Stimulated activated CD8-positive, alpha-beta memory T cell treated with anti-CD3 and anti-CD28 coated beads, Interleukin-15, amount 100 ng/mL, for 48 hours (primary cell): ENCODE data around the gene PIF1.
"Not testable (repeated sequence)": the region's sequence is repeated elsewhere in the genome, so short reads cannot be mapped to it uniquely, and the experiment has no call there.

Experiments
- DNase-seq, 2 donors: peaks; one replicate each; pipeline ENCODE4 v3.0.0-alpha.2; 2020; ENCODE audit warnings: low read depth in 2 of 2

PIF1 gene

GRCh38 chr15:64847876-64848716 lies 22.6 kb upstream of the PIF1 start:
- no peak for DNase-seq

DNA sequence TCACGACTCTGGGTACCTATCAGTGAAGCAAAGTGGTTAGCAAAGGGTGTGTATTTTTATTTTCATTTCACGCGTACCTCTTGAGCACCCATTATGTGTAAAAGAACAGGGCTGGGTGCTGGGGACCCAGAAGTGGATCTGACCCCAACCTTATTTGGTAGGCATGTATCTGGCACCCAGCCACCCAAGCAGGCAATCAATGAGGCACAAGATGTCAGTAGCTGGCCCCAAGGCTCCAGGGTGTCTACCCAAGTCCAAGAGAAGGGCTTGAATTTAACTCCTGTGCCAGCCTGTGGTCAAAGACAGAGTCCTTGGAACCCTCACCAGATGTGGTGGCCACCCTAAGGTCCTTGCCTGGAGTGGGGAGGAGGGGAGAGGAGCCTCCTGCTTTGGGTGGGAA lies 22.0 kb upstream of the PIF1 start:
- no peak for DNase-seq

- DNase-seq: no peak
Measured at GRCh38 chr15:64847016-64847415, 21.6 kb upstream of the PIF1 start.

DNA sequence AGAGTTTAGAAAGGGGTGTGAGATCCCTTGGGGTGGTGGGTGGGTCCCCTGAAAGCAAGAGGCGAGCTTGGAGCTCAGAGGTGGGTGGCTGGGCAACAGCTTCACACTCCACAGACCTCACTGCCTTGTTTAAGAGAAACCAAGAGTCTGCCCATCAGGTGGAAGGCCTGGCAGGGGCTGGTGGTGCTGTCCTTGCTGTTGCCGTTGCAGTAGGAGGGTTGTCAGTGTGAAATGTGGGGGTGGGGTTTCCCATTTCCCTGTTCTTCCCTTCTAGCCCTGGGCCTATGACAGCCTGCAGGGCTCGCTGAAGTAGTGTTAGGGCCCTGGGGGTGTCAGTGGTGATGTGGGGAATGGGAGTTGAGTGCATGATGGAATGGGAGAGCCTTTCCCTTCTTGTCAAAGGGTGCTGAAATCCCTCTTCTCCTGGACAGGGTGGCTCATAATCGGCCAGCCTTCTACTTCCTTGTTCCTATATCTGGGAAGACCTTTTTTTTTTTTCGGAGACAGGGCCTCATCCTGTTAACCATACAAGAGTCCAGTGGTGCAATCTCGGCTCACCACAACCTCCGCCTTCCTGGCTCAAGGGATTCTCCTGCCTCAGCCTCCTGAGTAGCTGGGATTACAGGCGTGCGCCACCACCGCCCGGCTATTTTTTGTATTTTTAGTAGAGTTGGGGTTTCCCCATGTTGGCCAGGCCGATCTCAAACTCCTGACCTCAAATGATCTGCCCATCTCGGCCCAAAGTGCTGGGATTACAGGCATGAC lies 20.6 kb upstream of the PIF1 start:
- no peak for DNase-seq

- DNase-seq: no peak
Measured at GRCh38 chr15:64845183-64845611, 19.8 kb upstream of the PIF1 start.

DNA sequence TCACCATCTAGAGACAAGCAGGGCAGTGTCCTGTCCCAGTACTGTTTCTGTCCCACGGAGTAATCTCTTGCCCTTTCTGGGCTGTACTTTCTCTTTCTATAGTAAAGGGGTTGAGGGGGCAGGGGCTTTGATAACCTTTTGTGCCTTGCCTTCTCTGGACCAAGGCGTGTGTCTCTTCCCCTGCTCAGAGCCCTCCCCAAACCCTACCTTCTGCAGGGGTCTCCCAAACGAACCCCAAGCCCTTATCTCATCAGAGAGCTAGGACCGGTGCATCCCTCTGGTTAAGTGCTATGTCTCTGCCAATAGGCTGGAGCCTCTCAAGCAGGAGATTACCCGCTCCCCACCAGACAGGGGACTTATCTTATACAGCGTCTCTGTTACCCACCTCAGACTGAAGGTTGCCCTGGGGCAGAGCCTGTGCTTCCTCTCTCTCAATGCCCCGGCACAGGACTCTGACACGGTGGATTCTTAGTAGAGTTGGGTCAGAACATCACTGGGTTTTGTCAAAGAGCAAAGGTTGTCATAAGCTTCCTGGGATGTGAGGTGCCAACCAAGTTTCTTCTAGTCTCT lies 19.2 kb upstream of the PIF1 start:
- DNase-seq: no peak

GRCh38 chr15:64843991-64844390 lies 18.5 kb upstream of the PIF1 start:
- no peak for DNase-seq

- no peak for DNase-seq
Measured at GRCh38 chr15:64842986-64843561, 17.6 kb upstream of the PIF1 start.

DNA sequence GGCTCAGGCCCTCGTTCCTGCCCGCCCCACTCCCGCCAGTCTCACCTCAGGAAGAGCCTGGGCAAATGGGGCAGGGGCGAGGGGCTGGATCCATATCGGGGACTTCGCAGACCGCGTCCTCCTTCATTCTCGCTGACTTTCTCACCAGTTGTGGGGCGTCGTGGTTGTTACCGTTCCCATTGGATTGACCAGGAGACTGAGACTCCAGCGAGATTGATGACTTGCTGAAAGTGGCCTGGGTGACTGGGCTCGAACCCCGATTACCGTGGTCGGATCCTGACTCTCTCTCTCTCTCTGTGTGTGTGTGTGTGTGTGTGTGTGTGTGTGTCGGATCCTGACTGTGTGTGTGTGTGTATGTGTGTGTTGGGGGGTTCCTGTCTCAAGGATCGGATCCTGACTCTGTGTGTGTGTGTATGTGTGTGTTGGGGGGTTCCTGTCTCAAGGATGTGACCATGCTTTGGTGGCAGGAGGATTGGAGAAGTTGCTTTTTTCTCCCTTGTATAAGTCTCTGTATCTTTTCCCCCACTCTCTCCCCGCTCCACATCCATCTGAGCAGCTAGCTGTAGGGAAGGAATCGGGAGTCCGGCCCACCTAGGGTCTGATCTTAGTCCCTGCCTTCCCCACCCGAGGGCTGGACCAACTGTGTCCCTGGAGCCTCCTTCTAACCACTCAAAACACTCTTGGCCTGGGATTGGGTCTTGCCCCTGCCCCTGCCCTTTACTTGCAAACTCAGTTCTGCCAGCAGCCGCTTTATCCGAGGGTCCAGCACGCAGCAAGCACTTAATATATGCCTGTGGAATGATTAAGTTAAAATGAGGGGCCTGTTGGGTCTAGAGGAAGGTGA lies 16.9 kb upstream of the PIF1 start:
- no peak for DNase-seq

- DNase-seq: peak; percentile 83 to 84
Measured at GRCh38 chr15:64841344-64842095, 16.1 kb upstream of the PIF1 start, which contains the start of gene PLEKHO2. TSS of gene PLEKHO2 (plus strand) at chr15:64841915. CDS start at chr15:64842017, 102 bp downstream.

GRCh38 chr15:64841060-64841343 lies 15.6 kb upstream of the PIF1 start:
- DNase-seq: no peak

DNA sequence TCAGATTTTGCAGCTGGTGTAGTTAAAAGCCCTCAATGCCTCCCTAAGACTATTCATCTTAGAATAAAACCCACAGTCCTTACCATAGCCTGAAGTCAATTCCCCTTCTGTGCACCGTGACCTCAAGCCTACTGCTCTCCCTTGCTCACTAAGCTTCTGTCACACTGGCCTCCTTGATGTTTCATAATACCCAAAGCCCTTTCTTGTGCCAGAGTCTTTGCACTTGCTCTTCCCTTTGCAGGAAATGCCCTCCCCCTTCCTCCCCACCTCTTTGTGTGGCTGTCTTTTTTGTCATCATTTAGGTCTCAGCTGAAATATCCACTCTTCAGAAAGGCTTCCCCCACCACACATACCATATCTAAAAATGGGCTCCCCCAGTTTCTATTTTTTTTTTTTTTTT lies 12.1 kb upstream of the PIF1 start:
- no peak for DNase-seq

GRCh38 chr15:64836023-64836536 lies 10.6 kb upstream of the PIF1 start:
- DNase-seq: no peak

DNA sequence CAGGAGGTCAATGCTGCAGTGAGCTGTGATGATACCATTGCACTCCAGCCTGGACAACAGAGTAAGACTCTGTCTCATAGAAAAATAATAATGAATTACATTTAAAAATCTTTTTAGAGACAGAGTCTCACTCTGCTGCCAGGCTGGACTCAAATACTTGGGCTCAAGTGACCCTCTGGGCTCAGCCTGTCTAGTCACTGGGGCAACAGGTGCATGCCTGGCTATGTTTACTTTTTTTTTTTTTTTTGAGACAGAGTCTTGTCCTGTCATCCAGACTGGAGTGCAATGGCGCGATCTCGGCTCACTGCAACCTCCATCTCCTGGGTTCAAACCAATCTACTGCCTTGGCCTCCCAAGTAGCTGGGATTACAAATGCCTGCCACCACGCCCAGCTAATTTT lies 8.2 kb upstream of the PIF1 start:
- no peak for DNase-seq

DNA sequence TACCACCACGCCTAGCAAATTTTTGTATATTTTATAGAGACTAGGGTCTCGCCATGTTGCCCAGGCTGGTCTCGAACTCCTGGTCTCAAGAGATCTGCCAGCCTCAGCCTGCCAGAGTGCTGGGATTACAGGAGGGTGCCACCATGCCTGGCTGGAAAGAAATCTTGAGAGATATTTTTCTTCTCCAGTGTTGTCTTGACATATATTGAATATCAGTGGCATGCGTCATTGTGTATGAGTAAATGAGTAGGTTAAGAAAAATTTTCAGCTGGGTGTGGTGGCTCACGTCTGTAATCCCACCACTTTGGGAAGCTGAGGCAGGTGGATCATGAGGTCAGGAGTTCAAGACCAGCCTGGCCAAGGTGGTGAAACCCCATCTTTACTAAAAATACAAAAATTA lies 3.5 kb upstream of the PIF1 start:
- no peak for DNase-seq

DNA sequence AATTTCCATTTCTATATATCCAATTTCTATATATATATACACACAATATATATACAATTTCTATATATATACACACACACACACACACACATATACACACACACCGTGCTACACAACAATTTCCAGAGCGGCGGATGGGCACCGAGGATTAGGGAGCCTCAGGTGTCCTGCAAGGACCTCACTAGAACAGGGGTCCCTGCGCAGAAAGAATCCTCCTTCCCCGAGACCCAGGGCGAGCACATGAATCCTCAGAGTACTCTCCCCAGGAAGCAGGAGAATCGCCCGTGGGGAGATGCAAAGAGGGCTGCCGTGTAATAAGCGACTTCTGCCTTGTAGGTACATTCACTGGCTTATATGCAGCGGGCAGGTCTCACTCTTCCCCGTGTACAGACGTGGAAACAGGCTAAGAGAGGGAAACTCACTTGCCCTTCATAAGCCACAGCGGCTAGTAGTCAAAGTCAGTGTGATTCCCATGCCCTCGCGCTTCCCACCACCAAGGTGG lies 467 bp downstream of the PIF1 start:
- DNase-seq: no peak

- DNase-seq: no peak
Measured at GRCh38 chr15:64816452-64816851, 9.0 kb downstream of the PIF1 start.

DNA sequence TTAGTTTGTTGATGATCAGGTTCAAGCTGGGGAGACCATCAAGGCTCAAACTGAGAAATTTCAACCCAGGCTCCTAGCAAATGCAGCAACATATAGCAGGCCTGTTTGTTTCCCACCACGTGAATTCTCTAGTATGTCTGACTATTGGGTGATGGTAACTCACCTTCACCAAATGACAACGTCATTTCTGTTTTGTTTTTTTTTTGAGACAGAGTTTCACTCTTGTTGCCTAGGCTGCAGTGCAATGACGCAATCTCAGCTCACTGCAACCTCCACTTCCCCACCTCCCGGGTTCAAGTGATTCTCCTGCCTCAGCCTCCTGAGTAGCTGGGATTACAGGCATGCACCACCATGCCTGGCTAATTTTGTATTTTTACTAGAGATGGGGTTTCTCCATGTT lies 10.5 kb downstream of the PIF1 start:
- not testable (repeated sequence) for DNase-seq

DNA sequence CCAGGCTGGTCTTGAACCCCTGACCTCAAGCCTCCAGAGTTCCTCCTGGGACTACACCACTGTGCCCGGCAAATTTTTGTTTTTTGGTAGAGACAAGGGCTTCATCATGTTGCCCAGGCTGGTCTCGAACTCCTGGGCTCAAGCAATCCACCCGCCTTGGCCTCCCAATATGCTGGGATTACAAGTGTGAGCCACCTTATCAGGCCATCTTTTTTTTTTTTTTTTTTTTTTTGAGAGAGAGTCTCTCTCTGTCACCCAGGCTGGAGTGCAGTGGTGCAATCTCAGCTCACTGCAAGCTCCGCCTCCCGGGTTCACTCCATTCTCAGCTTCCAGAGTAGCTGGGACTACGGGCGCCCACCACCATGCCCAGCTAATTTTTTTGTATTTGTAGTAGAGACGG lies 11.2 kb downstream of the PIF1 start:
- DNase-seq: not testable (repeated sequence)

DNA sequence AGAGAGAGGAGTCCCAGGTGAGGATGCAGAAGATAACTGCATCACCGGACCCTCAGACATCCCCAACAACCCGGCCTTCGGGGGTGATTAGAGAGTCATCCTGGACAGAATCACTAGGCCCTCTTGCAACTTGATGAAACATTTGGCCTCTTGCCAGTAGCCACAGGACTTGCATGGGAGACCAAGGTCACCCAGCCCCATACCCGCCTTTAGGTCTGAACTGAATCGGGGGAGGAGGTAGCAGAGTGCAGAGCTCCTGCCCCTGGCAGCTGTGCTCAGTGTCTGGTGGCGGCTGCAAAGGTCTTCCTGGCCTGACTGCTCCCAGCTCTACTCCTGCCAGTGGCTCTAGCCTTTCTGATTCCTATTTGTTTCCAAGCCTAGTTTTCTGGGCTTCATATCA lies 12.4 kb downstream of the PIF1 start:
- no peak for DNase-seq
